ENCODE data around the gene TRAPPC10.

TRAPPC10 gene

GRCh38 chr21:44066116-44066515 lies 54.0 kb downstream of the TRAPPC10 start:
- no peak for DNase-seq (ENCODE audit: low read depth)

DNA sequence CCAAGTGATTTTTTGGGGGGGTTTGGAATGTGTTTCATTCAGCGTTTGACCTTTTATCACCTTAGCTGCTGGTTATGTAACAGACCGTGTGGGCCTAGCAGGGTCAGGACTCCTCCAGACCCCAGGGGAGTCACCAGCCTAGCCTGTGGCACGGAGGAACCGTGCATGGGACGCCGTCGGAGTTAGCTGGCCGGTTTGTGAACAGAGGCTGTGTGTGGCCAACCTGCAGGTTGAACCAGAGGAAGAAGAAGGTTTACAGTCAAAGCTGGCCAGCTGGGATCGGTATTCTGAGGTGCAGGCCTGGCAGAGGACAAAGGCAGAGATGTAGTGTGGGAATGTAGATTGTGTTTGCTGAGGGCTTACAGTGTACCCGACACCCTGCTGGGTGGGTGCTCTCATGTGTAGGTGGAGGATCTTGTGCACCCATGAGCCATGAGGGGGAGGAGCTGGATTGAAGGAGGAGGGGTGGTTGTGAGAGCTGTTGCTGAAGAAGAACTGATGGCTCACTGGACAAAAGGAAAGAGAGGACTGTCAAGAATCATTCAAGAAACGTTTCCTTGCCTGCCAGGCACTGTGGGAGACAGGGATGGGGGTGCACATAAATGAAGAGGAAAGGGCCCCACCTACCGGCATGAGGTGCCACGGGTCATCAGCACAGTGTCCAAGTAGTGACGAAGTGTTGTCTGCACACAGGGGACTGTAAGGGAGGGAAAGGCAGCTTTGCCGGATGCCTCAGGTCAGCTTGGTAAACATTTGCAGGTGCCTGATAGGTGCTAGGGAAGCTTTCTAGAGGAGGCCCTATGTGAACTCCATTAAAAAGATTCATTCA lies 55.1 kb downstream of the TRAPPC10 start:
- DNase-seq (ENCODE audit: low read depth): no peak

- no peak for DNase-seq (ENCODE audit: low read depth)
Measured at GRCh38 chr21:44070391-44070790, 58.3 kb downstream of the TRAPPC10 start.

DNA sequence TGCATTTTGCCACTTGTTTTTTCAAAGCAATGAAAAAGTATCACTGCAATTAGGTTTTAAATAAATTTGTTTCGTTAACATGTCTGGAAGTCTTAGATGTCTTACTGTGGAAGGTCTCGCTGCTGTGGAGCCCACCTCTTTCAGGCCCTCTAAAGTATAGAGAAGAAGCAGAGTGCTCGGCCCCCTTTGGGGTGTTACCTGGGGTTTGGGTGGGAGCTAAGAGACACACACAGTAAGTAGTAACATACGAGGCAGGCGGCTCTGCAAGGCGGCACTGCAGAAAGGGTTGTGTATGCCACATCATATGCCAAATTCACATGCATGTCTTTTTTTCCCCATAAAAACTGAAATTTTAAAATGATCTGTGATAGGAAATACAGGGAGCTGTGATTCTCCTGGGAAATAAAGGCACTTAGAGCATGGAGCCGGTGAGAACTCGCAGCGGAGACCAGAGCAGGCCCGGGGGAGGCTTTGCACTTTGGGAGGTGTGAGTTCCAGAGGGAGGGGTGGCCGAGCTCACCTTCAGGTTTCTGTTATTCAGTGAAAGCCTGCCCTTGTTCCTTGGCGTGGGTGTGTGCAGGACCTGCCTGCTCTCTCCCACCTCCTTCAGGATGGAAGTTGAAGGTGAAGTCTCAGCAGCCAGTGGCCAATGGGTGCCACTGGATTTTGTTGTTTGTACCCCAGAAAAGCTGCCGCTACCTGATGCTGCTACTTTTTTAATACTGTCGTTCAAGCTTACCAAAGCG lies 59.4 kb downstream of the TRAPPC10 start:
- DNase-seq (ENCODE audit: low read depth): no peak

GRCh38 chr21:44072111-44072510 lies 60.0 kb downstream of the TRAPPC10 start:
- DNase-seq (ENCODE audit: low read depth): no peak

DNA sequence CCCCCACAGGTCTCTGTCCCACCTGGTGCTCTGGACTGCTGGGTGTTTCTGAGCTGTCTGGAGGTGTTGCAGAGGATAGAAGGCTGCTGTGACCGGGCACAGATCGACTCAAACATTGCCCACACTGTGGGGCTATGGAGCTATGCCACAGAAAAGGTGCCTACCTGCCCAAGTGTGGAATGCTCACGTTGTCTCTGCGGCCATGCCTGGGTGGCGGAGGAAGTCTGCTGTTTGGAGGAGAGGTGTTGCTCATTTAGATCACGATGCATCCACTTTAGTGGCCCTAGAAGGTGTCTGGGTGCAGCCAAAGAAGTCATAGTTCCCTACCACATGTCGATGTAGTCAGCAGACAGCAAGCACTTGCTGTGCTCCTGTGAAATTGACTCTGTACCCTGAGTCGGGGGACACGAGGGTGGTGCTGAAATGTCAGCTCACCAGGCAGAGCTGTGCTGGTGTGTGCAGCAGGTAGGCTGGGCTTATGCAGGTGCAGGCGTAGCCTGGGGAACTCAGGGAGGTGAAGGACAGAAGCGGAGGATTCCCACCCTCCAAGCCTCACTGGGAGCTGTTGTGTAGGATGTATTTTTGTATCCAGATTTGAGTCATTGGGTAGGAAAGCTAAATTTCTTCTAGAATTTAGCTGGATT lies 62.3 kb downstream of the TRAPPC10 start:
- DNase-seq (ENCODE audit: low read depth): no peak

DNA sequence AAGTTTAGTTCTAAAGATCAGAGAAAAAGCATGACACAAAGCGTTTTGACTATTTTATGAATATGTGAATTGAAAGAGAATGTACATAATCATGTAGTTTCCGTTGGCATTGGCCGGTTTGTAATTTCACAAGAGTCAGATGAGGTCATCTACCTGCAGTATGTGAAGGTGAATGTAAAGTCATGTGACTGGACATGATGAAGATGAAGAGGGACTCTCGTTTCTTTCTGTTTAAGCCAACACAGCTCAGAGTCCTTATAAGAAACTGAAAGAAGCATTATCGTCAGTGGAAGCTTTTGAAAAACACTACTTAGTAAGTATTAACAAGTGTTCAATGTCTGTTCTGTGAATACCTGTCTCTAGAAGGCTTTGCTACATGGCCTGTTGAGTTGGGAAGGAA lies 64.2 kb downstream of the TRAPPC10 start:
- no peak for DNase-seq (ENCODE audit: low read depth)

DNA sequence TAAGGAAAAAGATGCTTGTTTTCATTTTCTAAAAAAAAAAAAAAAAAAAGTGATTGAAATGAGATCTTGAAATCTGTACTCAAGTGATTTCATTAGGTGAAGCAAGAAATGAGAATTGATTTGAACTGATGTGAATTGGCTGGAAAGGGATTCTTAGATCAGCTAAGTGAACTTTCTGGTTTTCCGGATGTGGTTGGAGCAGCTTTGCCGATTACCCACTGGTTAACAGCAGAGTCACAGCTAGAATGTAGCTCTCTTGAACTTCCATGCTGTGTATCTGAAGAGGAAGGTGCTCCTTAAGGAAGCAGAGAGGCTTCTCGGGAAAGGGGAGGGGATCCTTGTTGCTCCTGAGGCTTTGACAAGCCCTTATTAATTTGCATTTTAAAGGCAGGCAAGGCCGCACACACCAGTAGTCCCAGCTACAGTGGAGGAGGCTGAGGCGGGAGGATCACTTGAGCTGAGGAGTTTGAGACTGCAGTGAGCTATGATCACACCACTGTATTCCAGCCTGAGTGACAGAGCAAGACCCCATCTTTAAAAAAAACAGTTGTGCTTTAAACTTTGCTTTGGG lies 66.4 kb downstream of the TRAPPC10 start:
- DNase-seq (ENCODE audit: low read depth): no peak

- DNase-seq (ENCODE audit: low read depth): no peak
Measured at GRCh38 chr21:44079446-44079845, 67.3 kb downstream of the TRAPPC10 start.

GRCh38 chr21:44079846-44080245 lies 67.7 kb downstream of the TRAPPC10 start:
- DNase-seq (ENCODE audit: low read depth): no peak

DNA sequence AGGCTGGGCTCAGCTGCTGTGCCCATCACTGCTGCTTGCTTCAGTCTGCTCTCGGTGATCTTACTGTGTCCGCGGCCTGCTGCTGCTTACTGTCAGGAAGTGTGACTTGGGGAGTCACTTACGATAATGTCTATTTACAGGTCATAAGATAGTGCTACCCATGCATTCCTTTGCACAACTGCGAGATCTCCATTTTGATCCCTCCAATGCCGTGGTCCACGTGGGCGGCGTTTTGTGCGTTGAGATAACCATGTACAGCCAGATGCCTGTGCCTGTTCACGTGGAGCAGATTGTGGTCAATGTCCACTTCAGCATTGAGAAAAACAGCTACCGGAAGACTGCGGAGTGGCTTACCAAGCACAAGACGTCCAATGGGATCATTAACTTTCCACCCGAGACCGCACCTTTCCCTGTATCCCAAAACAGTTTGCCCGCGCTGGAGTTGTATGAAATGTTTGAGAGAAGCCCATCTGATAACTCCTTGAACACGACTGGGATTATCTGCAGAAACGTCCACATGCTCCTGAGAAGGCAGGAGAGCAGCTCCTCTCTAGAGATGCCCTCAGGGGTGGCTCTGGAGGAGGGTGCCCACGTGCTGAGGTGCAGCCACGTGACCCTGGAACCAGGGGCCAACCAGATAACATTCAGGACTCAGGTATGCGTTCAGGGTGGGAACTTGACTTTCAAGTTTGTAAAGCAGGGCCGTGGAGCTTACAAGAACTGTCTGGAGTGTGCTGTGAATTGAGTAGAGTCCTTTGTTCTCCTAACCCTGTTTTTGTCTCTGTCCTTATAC lies 70.7 kb downstream of the TRAPPC10 start:
- no peak for DNase-seq (ENCODE audit: low read depth)

GRCh38 chr21:44083631-44084291 lies 71.7 kb downstream of the TRAPPC10 start:
- no peak for DNase-seq (ENCODE audit: low read depth)

DNA sequence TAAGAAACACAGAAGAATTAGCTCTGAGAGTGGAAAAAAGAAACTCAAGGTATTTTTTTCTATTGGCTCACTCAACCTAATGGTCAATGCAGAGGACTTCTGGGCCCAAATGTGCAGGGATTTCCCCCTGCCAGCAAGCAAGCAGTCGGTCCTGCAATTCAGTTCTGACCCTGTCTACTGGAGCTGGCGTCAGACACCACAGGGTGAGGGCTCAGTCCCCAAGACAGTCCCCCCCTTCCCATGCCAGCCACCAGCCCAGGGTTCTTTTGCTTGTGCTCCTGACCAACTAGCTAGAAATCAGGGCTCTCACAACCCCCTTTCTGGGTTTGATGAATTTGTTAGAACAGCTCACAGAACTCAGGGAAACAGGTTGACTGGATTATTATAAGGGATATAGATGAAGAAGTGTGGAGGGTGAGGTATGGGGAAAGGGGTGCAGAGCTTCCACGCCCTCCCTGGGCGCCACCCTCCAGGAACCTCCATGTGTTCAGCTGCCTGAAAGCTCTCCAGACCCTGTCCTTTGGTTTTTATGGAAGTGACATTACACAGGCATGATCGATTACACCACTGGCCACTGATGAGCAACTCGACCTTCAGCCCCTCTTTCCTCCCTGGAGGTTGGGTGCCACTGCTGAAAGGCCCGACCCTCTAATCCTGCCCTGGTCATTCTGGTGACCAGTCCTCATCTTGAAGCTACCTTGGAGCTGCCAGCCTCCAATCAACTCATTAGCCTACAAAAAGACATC lies 72.6 kb downstream of the TRAPPC10 start:
- DNase-seq (ENCODE audit: low read depth): no peak

- no peak for DNase-seq (ENCODE audit: low read depth)
Measured at GRCh38 chr21:44085491-44086321, 73.6 kb downstream of the TRAPPC10 start.

- no peak for DNase-seq (ENCODE audit: low read depth)
Measured at GRCh38 chr21:44086636-44087425, 74.7 kb downstream of the TRAPPC10 start.

DNA sequence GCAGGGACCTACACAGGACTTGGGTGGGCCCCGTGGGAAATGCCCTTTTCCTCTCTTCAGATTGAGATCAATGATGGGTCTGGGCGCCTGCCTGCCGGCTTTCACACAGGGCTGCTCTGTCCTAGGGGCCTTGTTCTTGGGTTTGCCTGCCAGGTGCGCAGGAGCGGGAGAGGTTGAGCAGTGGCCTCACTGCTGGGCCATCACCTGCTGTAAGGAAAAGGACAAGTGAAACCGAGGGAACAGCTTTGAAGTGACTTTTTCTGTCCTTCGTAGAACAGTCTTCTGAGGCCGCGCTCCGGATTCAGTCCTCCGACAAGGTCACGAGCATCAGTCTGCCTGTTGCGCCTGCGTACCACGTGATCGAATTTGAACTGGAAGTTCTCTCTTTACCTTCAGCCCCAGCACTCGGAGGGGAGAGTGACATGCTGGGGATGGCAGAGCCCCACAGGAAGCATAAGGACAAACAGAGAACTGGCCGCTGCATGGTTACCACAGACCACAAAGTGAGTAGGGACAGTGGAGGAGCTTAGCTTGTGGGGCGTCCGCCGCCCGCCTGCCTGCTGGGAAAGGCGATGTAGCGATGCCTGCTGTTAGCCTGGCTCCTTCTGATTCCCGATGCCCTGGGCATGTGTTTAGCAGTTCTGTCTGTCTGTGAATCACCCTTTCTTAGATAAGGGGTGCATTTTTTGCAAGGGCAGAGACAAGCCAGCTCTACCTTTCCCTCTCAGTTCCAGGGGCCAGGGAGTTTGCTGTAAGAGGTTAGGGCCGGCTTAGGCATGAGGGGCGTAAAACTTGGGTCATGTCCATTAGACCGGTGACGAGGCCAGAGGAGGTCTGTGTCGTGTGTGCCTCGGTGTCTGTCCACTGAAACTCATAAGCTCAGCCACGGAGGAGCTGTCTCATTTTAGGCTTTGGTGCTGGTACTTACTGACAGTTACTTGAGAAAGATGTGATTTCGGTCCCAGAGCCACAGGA lies 75.6 kb downstream of the TRAPPC10 start:
- no peak for DNase-seq (ENCODE audit: low read depth)

GRCh38 chr21:44088401-44088780 lies 76.3 kb downstream of the TRAPPC10 start:
- DNase-seq (ENCODE audit: low read depth): no peak
